Mesendoderm (in vitro differentiated cells): ENCODE results near the gene GFPT1.

ENCODE experiments used
- DNase-seq: peaks from one replicate; pipeline ENCODE4 v3.0.0; 2013
- H2AK5ac ChIP-seq: 2 replicates; pipeline ENCODE4 v1.6.1; 2013; ENCODE audit warnings: low read length, inconsistent platforms
- H2BK120ac ChIP-seq: 2 replicates; pipeline ENCODE4 v1.6.1; 2013; ENCODE audit warnings: low read depth, mild to moderate bottlenecking, low read length, moderate library complexity, mixed read lengths
- H2BK15ac ChIP-seq: replicated peaks from 2 replicates; pipeline ENCODE4 v1.6.1; 2013; ENCODE audit warnings: low read depth, mild to moderate bottlenecking, moderate library complexity
- H2BK5ac ChIP-seq: 2 replicates; pipeline ENCODE4 v1.6.1; 2013; ENCODE audit warnings: low read length, inconsistent platforms
- H3K18ac ChIP-seq: 2 replicates; pipeline ENCODE4 v1.6.1; 2013; ENCODE audit warnings: mild to moderate bottlenecking, low read length, mixed read lengths
- H3K23ac ChIP-seq: one replicate; pipeline ENCODE4 v1.6.1; 2013; ENCODE audit warnings: low read length
- H3K27ac ChIP-seq: 2 replicates; pipeline ENCODE4 v1.5.1; 2013; ENCODE audit warnings: low read depth, mild to moderate bottlenecking, inconsistent platforms, low read length, moderate library complexity
- H3K27me3 ChIP-seq: 2 replicates; pipeline ENCODE4 v1.6.1; 2013; ENCODE audit warnings: low read length, control low read depth, mild to moderate bottlenecking, inconsistent platforms; ENCODE audit not compliant: insufficient read depth, poor library complexity
- H3K36me3 ChIP-seq: 2 replicates; pipeline ENCODE4 v1.6.1; 2013; ENCODE audit warnings: low read length, inconsistent platforms; ENCODE audit not compliant: control insufficient read depth, insufficient read depth
- H3K4ac ChIP-seq: one replicate; pipeline ENCODE4 v1.6.1; 2013; ENCODE audit warnings: low read depth, mild to moderate bottlenecking, low read length, moderate library complexity
- H3K4me1 ChIP-seq: 2 replicates; pipeline ENCODE4 v1.6.1; 2013; ENCODE audit warnings: low read depth, low read length, inconsistent platforms; ENCODE audit not compliant: control insufficient read depth
- H3K4me2 ChIP-seq: 2 replicates; pipeline ENCODE4 v1.6.1; 2013; ENCODE audit warnings: low read length
- H3K4me3 ChIP-seq: 2 replicates; pipeline ENCODE4 v1.5.1; 2013; ENCODE audit warnings: mild to moderate bottlenecking, low read length
- H3K56ac ChIP-seq: one replicate; pipeline ENCODE4 v1.6.1; 2013; ENCODE audit warnings: low read length
- H3K79me1 ChIP-seq: 2 replicates; pipeline ENCODE4 v1.6.1; 2013; ENCODE audit warnings: low read length, inconsistent platforms
- H3K79me2 ChIP-seq: 2 replicates; pipeline ENCODE4 v1.6.1; 2013; ENCODE audit warnings: mild to moderate bottlenecking, low read length; ENCODE audit not compliant: control insufficient read depth, insufficient read depth
- H3K9ac ChIP-seq: 2 replicates; pipeline ENCODE4 v1.6.1; 2013; ENCODE audit warnings: low read length, inconsistent platforms
- H4K5ac ChIP-seq: one replicate; pipeline ENCODE4 v1.6.1; 2013; ENCODE audit warnings: low read length
- H4K8ac ChIP-seq: one replicate; pipeline ENCODE4 v1.6.1; 2013; ENCODE audit warnings: low read depth, mild to moderate bottlenecking, control low read depth, low read length, moderate library complexity
- WGBS: extraction: QIAGEN DNeasy Blood & Tissue Kit; methylation state at CpG from one replicate; pipeline ENCODE4 v1.1.7; 2013; ENCODE audit warnings: low lambda C conversion rate, missing lambda C conversion rate; ENCODE audit not compliant: insufficient coverage; ENCODE audit errors: extremely low coverage; 5-methylcytosine and 5-hydroxymethylcytosine counted together

The GFPT1 gene

GRCh38 chr2:69315160-69315761 lies 71.8 kb downstream of the GFPT1 start:
- no peak overlapping the region for H3K4me3 ChIP-seq
- H3K4me2 ChIP-seq, result no peak overlapping the region
- H3K36me3 ChIP-seq, result no peaks in the 10 kb centered on the region
- peaks cover 2% of the 10 kb centered on the region for H3K4me1 ChIP-seq
- no CpG with 5 or more reads among the region's 4 CpGs for WGBS
- no peak overlapping the region for H4K5ac ChIP-seq
- H3K79me1 ChIP-seq, result no peaks in the 10 kb centered on the region
- no peak overlapping the region for H2BK15ac ChIP-seq
- no peak overlapping the region for H3K18ac ChIP-seq
- H3K27ac ChIP-seq, result no peak overlapping the region
- no peak overlapping the region for H3K4ac ChIP-seq
- H3K56ac ChIP-seq, result no peak overlapping the region
- DNase-seq, result no peak
- H3K27me3 ChIP-seq, result no peaks in the 10 kb centered on the region
- H3K9ac ChIP-seq, result no peak overlapping the region
- H4K8ac ChIP-seq, result no peak overlapping the region
- H3K23ac ChIP-seq, result no peak overlapping the region
- no peaks in the 10 kb centered on the region for H3K79me2 ChIP-seq
- no peak overlapping the region for H2BK5ac ChIP-seq
- H2BK120ac ChIP-seq, result no peak overlapping the region
- no peak overlapping the region for H2AK5ac ChIP-seq

- no peak overlapping the region for H4K5ac ChIP-seq
- H2BK15ac ChIP-seq, result no peak overlapping the region
- no peaks in the 10 kb centered on the region for H3K27me3 ChIP-seq
- H3K9ac ChIP-seq, result no peak overlapping the region
- H3K4ac ChIP-seq, result no peak overlapping the region
- no CpG with 5 or more reads among the region's 2 CpGs for WGBS
- no peak overlapping the region for H3K23ac ChIP-seq
- no peak overlapping the region for H4K8ac ChIP-seq
- H3K18ac ChIP-seq, result no peak overlapping the region
- no peak overlapping the region for H2AK5ac ChIP-seq
- H3K4me2 ChIP-seq, result no peak overlapping the region
- no peak overlapping the region for H2BK120ac ChIP-seq
- no peak for DNase-seq
- peaks cover 9% of the 10 kb centered on the region for H3K4me1 ChIP-seq
- H3K36me3 ChIP-seq, result no peaks in the 10 kb centered on the region
- H2BK5ac ChIP-seq, result no peak overlapping the region
- H3K56ac ChIP-seq, result no peak overlapping the region
- H3K79me2 ChIP-seq, result no peaks in the 10 kb centered on the region
- no peaks in the 10 kb centered on the region for H3K79me1 ChIP-seq
- H3K4me3 ChIP-seq, result no peak overlapping the region
- H3K27ac ChIP-seq, result no peak overlapping the region
Measured at GRCh38 chr2:69311024-69311416, 76.0 kb downstream of the GFPT1 start.

- Histone ChIP-seq H3K56ac (peak overlapping the region; percentile 47), H2BK120ac (no peak overlapping the region), H3K4me3 (no peak overlapping the region), H2AK5ac (no peak overlapping the region), H3K4ac (no peak overlapping the region), H4K5ac (no peak overlapping the region), H3K4me1 (peaks cover 10% of the 10 kb centered on the region), H3K23ac (no peak overlapping the region), H3K18ac (no peak overlapping the region), H3K79me2 (no peaks in the 10 kb centered on the region), H3K9ac (no peak overlapping the region), H3K27ac (no peak overlapping the region), H3K79me1 (no peaks in the 10 kb centered on the region), H4K8ac (no peak overlapping the region), H2BK5ac (no peak overlapping the region), H3K27me3 (no peaks in the 10 kb centered on the region), H3K36me3 (no peaks in the 10 kb centered on the region), H3K4me2 (no peak overlapping the region), H2BK15ac (no peak overlapping the region)
- peak; percentile 47 for DNase-seq
- no CpG with 5 or more reads among the region's 19 CpGs for WGBS
Measured at GRCh38 chr2:69310111-69311023, 76.7 kb downstream of the GFPT1 start.

GRCh38 chr2:69309351-69310110 lies 77.5 kb downstream of the GFPT1 start:
- Histone ChIP-seq H3K27me3 (no peaks in the 10 kb centered on the region), H3K27ac (no peak overlapping the region), H3K4ac (no peak overlapping the region), H2BK5ac (no peak overlapping the region), H4K8ac (no peak overlapping the region), H3K4me3 (no peak overlapping the region), H3K4me2 (no peak overlapping the region), H3K56ac (no peak overlapping the region), H3K79me1 (no peaks in the 10 kb centered on the region), H3K4me1 (peaks cover 10% of the 10 kb centered on the region), H3K79me2 (no peaks in the 10 kb centered on the region), H4K5ac (no peak overlapping the region), H2BK120ac (no peak overlapping the region), H3K18ac (no peak overlapping the region), H2BK15ac (no peak overlapping the region), H3K23ac (no peak overlapping the region), H2AK5ac (no peak overlapping the region), H3K9ac (no peak overlapping the region), H3K36me3 (no peaks in the 10 kb centered on the region)
- peak; percentile 76 for DNase-seq
- WGBS, result no CpG with 5 or more reads among the region's 9 CpGs

- DNase-seq, result no peak
- Histone ChIP-seq H4K8ac (no peak overlapping the region), H2BK15ac (no peak overlapping the region), H3K9ac (no peak overlapping the region), H2AK5ac (no peak overlapping the region), H3K18ac (no peak overlapping the region), H3K36me3 (no peaks in the 10 kb centered on the region), H3K27me3 (no peaks in the 10 kb centered on the region), H3K4me3 (no peak overlapping the region), H4K5ac (no peak overlapping the region), H3K27ac (no peak overlapping the region), H3K56ac (no peak overlapping the region), H3K23ac (no peak overlapping the region), H3K79me1 (no peaks in the 10 kb centered on the region), H3K4me2 (no peak overlapping the region), H3K79me2 (no peaks in the 10 kb centered on the region), H2BK120ac (no peak overlapping the region), H3K4ac (no peak overlapping the region), H2BK5ac (no peak overlapping the region), H3K4me1 (peaks cover 10% of the 10 kb centered on the region)
- no CpG with 5 or more reads among the region's 8 CpGs for WGBS
Measured at GRCh38 chr2:69308338-69308737, 78.7 kb downstream of the GFPT1 start.
